GM12872 (cell line): Measurements from ENCODE around the gene RAB3IL1.

ENCODE experiments used
- CTCF ChIP-seq: IDR thresholded peaks from 3 replicates; pipeline ENCODE4 v1.5.1; 2011; ENCODE audit warnings: low read depth, mild to moderate bottlenecking, low read length, moderate library complexity; ENCODE audit not compliant: insufficient read depth

Gene RAB3IL1

GRCh38 chr11:61905067-61905696 is 12.2 kb downstream of the RAB3IL1 start:
- no peak for TF ChIP-seq CTCF

- TF ChIP-seq CTCF = no peak
These were observed 12.8 kb downstream of the RAB3IL1 start for GRCh38 chr11:61904539-61905048.

GRCh38 chr11:61903845-61904244 is 13.5 kb downstream of the RAB3IL1 start:
- no peak for TF ChIP-seq CTCF

GRCh38 chr11:61902313-61902712 is 15.1 kb downstream of the RAB3IL1 start:
- TF ChIP-seq CTCF = no peak

GRCh38 chr11:61901397-61901796 is 16.0 kb downstream of the RAB3IL1 start:
- TF ChIP-seq CTCF = no peak

GRCh38 chr11:61900251-61900650 is 17.1 kb downstream of the RAB3IL1 start:
- TF ChIP-seq CTCF = no peak

GRCh38 chr11:61899146-61899841 is 18.1 kb downstream of the RAB3IL1 start:
- TF ChIP-seq CTCF = peak; percentile 100
